Ishikawa (cell line): ENCODE data around the gene SMC1A.

Source experiments
- CEBPB ChIP-seq: IDR thresholded peaks from 2 replicates; pipeline ENCODE4 v1.6.1; 2012
- CREB1 ChIP-seq: IDR thresholded peaks from 2 replicates; pipeline ENCODE4 v1.6.1; 2012; ENCODE audit warnings: low read depth
- EGR1 ChIP-seq: IDR thresholded peaks from 2 replicates; pipeline ENCODE4 v1.6.1; 2012
- EP300 ChIP-seq: IDR thresholded peaks from 2 replicates; pipeline ENCODE4 v1.6.1; 2012; ENCODE audit warnings: borderline replicate concordance
- FOXM1 ChIP-seq: IDR thresholded peaks from 2 replicates; pipeline ENCODE4 v1.6.1; 2012; ENCODE audit warnings: low read depth, borderline replicate concordance
- MAX ChIP-seq: IDR thresholded peaks from 2 replicates; pipeline ENCODE4 v1.6.1; 2012
- NFIC ChIP-seq: IDR thresholded peaks from 2 replicates; pipeline ENCODE4 v1.6.1; 2012
- RAD21 ChIP-seq: IDR thresholded peaks from 2 replicates; pipeline ENCODE4 v1.6.1; 2012; ENCODE audit warnings: low read depth
- REST ChIP-seq: IDR thresholded peaks from 2 replicates; pipeline ENCODE4 v1.6.1; 2012; ENCODE audit warnings: low read depth, mild to moderate bottlenecking
- TAF1 ChIP-seq: IDR thresholded peaks from 2 replicates; pipeline ENCODE4 v1.6.1; 2012; ENCODE audit warnings: low read depth, mild to moderate bottlenecking
- TCF12 ChIP-seq: IDR thresholded peaks from 2 replicates; pipeline ENCODE4 v1.6.1; 2012; ENCODE audit warnings: low read depth
- TEAD4 ChIP-seq: IDR thresholded peaks from 2 replicates; pipeline ENCODE4 v1.6.1; 2012
- YY1 ChIP-seq: IDR thresholded peaks from 2 replicates; pipeline ENCODE4 v1.6.1; 2012; ENCODE audit warnings: low read depth
- ZBTB7A ChIP-seq: IDR thresholded peaks from 2 replicates; pipeline ENCODE4 v1.6.1; 2012; ENCODE audit warnings: low read depth
- TF ChIP-seq, protein P1 (sequence below): IDR thresholded peaks from 2 replicates; pipeline ENCODE4 v1.6.1; 2012

The SMC1A gene

GRCh38 chrX:53421125-53421524 lies 1.3 kb downstream of the SMC1A start:
- TF ChIP-seq FOXM1 (no peak), TCF12 (no peak), EGR1 (no peak), ZBTB7A (no peak)

- no peak for TF ChIP-seq EGR1
- TF ChIP-seq TCF12: no peak
- TF ChIP-seq CEBPB: no peak
- TF ChIP-seq TEAD4: no peak
- no peak for TF ChIP-seq TAF1
- TF ChIP-seq NFIC: no peak
- no peak for TF ChIP-seq RAD21
- no peak for TF ChIP-seq MAX
- no peak for TF ChIP-seq REST
Observed at GRCh38 chrX:53412446-53412845, 10.0 kb downstream of the SMC1A start.

GRCh38 chrX:53403535-53403934 lies 18.9 kb downstream of the SMC1A start:
- TF ChIP-seq EGR1: no peak
- TF ChIP-seq TCF12: no peak
- TF ChIP-seq, protein P1, sequence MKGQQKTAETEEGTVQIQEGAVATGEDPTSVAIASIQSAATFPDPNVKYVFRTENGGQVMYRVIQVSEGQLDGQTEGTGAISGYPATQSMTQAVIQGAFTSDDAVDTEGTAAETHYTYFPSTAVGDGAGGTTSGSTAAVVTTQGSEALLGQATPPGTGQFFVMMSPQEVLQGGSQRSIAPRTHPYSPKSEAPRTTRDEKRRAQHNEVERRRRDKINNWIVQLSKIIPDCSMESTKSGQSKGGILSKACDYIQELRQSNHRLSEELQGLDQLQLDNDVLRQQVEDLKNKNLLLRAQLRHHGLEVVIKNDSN: no peak
- no peak for TF ChIP-seq TAF1
- no peak for TF ChIP-seq RAD21
- no peak for TF ChIP-seq TEAD4
- TF ChIP-seq NFIC: no peak
- no peak for TF ChIP-seq YY1
- TF ChIP-seq FOXM1: no peak
- no peak for TF ChIP-seq EP300
- TF ChIP-seq REST: no peak
- no peak for TF ChIP-seq CEBPB
- no peak for TF ChIP-seq CREB1
- no peak for TF ChIP-seq MAX
- no peak for TF ChIP-seq ZBTB7A

GRCh38 chrX:53398216-53398615 lies 24.2 kb downstream of the SMC1A start:
- TF ChIP-seq FOXM1 (no peak), TEAD4 (no peak), REST (no peak), EGR1 (no peak), EP300 (no peak), TAF1 (no peak), MAX (no peak), CREB1 (no peak), YY1 (no peak)
- TF ChIP-seq, protein P1: no peak

GRCh38 chrX:53395605-53396298 lies 26.7 kb downstream of the SMC1A start:
- TF ChIP-seq EP300 (no peak), REST (no peak), MAX (no peak), NFIC (no peak), ZBTB7A (no peak), TEAD4 (no peak)
